IPS-11a (cell line): Measurements from ENCODE around the gene SNRPB2.

ENCODE experiments used
- H3K4me3 ChIP-seq: one replicate; pipeline ENCODE4 v1.5.1; 2013; ENCODE audit warnings: low read depth, low read length, control low read depth

SNRPB2 gene

GRCh38 chr20:16729080-16729479 lies 746 bp upstream of the SNRPB2 start:
- no peak overlapping the region for H3K4me3 ChIP-seq

DNA sequence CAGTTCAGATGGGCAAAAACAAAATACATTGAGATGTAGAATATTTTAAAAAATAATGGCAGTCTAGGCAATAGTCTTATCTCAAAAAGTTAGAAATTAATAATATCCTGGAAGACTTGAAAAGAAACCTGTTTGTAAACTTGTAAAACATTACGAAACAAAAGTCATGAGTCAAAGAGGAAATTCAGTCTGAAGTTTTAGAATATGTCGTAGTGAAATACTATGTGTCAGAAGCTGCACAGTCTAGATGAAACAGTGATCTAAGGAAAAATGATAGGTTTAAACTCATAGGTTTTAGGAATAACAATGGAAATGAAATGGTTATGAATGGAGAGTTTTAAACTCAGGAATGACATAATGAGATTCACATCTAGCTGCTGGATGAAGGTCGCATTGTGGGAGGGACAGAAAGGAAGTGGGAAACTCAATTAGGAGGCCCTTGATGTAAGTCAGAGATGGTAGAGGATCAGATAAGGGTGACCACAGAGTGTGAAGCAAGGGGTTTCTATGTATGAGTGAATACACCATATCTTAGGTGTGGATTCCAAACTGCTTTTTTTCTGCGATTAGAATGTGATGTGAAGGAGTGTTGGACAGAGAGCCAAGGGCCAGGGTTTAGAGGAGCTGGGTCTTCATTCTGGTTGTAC lies 2.8 kb downstream of the SNRPB2 start:
- H3K4me3 ChIP-seq: no peak overlapping the region

GRCh38 chr20:16740365-16741072 lies 10.7 kb downstream of the SNRPB2 start:
- no peak overlapping the region for H3K4me3 ChIP-seq

- H3K4me3 ChIP-seq: no peak overlapping the region
Observed at GRCh38 chr20:16744178-16744807, 14.5 kb downstream of the SNRPB2 start.

DNA sequence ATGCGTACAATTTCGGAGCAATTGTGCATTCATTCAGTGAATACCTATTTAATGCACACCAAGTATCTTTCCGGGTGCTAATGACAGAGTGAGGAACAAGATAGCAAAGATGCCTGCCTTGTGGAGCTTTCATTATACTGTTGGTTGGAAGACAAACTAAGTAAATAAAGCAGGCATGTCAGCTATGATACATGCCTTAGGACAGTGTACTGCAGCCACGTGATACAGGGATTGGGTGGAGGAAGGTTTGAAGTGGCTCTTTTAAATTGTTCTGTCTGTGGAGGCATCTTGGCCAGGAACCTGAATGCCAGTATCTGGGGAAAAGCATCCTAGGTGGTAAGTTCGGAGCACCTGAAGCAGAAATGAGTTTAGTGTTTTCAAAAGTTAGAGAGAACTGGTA lies 15.4 kb downstream of the SNRPB2 start:
- no peak overlapping the region for H3K4me3 ChIP-seq

DNA sequence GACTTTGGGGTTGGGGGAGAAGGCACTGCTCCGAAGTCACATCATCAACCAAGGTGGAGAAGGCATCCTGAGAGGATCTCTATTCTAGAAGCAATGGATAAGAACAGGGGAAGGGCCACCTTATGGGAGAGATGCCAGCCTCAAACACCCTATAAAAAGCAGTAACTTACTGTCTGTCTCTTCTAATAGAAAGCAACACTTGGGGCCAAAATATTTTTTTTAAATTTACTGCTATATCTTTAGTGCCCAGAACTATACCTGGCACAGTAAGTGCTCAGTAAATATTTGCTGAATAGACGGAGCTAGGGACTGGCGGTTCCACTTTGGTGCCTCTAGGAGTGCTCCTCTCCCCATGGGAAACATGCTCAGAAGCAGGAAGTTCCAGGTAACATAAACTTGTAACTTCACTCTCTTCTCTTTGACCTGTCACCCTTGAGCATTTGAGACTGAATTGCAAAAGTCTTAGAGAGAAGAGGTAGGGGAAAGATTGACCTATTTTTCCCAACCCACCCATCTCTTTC lies 17.5 kb downstream of the SNRPB2 start:
- H3K4me3 ChIP-seq: no peak overlapping the region

DNA sequence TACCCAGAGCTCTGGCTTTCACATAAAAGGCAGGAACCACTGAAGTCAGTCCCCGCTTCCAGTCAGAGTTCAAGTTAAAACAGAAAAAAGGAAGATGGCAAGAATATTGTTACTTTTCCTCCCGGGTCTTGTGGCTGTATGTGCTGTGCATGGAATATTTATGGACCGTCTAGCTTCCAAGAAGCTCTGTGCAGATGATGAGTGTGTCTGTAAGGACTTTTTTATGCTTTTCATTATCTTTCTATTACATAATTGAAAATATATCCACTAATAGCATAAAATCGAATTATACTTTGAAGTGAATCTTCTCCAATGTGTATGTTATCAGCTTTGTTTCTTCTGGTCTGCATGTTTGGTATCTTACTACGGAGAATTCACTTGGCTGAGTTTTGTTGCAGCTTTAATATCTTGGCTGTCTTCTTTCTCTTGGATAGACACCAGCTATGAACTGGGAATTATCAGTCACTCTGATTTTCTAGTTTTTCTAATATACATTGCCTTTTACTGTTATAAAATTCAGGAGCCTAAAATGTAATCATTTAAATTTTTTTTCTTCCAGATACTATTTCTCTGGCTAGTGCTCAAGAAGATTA lies 18.6 kb downstream of the SNRPB2 start, which contains the start of gene OTOR:
Gene OTOR (plus strand): TSS at position 51 of the 593 bp plus-strand sequence. CDS start 44 bp downstream, at position 95.
- H3K4me3 ChIP-seq: no peak within 1 kb of the TSS

GRCh38 chr20:16749573-16749972 lies 19.7 kb downstream of the SNRPB2 start:
- H3K4me3 ChIP-seq: no peak overlapping the region

DNA sequence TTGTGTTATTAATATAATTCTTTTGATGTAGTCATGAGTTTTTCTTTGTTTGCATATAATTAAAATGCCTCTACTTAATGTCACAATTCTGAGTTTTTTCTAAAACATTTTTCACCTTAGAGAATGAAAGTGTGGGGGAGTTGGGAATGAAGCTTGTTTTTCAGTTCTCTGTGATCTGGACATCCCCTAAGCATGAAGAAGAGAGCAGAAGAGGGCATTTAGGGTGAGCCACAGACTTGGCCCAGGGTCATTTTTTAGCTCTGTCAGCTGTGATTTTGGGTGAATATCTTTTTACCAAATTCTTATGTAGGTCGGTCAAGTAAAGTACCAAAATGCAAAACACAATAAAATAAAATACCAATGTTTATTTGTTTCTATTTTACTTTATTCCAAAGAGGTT lies 22.3 kb downstream of the SNRPB2 start:
- H3K4me3 ChIP-seq: no peak overlapping the region

DNA sequence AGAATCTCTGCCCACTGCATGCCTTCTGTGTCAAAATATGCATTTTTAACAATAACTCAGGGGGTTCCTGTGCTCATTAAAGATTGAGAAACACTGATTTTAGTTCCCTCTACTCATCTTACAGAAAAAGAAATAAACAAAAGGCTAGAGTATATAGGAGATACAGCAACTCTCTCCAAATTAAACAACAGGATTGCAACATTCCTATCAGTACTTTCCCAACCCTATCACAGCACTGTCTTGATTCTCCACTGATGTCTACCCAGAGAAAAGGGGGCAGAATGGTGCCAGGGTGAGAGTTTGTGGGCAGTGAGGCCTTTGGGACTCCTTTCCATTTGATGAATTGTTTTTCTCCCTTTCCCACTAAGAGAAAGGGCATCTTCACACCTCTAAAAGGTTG lies 23.1 kb downstream of the SNRPB2 start:
- H3K4me3 ChIP-seq: no peak overlapping the region

GRCh38 chr20:16758454-16759180 lies 28.8 kb downstream of the SNRPB2 start:
- H3K4me3 ChIP-seq: no peak overlapping the region

GRCh38 chr20:16759181-16759563 lies 29.3 kb downstream of the SNRPB2 start:
- no peak overlapping the region for H3K4me3 ChIP-seq

GRCh38 chr20:16760431-16761304 lies 30.8 kb downstream of the SNRPB2 start:
- no peak overlapping the region for H3K4me3 ChIP-seq

- H3K4me3 ChIP-seq: no peak overlapping the region
Observed at GRCh38 chr20:16761305-16761829, 31.5 kb downstream of the SNRPB2 start.

GRCh38 chr20:16764560-16764959 lies 34.7 kb downstream of the SNRPB2 start:
- H3K4me3 ChIP-seq: no peak overlapping the region

- no peak overlapping the region for H3K4me3 ChIP-seq
Observed at GRCh38 chr20:16771213-16771612, 41.4 kb downstream of the SNRPB2 start.

- H3K4me3 ChIP-seq: no peak overlapping the region
Observed at GRCh38 chr20:16775961-16776360, 46.1 kb downstream of the SNRPB2 start.

- no peak overlapping the region for H3K4me3 ChIP-seq
Observed at GRCh38 chr20:16777126-16777525, 47.3 kb downstream of the SNRPB2 start.

GRCh38 chr20:16778159-16778558 lies 48.3 kb downstream of the SNRPB2 start:
- no peak overlapping the region for H3K4me3 ChIP-seq

DNA sequence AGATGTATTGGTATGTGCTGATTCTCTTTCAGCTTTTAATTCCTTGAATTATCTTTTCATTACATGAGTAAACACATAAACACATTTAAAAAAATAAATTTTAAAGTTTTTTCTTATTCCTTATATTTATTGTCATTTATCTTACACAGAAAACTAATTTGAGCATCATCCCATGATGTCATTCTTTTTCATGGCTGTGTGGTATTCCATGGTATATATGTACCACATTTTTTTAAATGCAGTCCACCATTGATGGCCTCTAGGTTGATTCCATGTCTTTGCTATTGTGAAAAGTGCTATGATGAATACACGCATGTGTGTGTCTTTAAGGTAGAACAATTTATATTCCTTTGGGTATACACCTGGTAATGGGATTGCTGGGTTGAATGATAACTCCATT lies 51.7 kb downstream of the SNRPB2 start:
- no peak overlapping the region for H3K4me3 ChIP-seq
